Measurements from ENCODE around the gene RBBP8NL.

- TF ChIP-seq CTCF (IDR thresholded peaks at IDR 0.05; ENCODE audit: low read length) (no peak), EZH2 (IDR thresholded peaks at IDR 0.05; ENCODE audit: borderline replicate concordance, low read length) (no peak)
Measured at GRCh38 chr20:62411479-62412193, 15.7 kb downstream of the RBBP8NL start.

Measured in OCI-LY1 (cell line).